HUES6 (cell line): ENCODE measurements around the gene MELK.

ENCODE experiments used
- H3K27ac ChIP-seq: 2 replicates; pipeline ENCODE4 v1.7.0; 2013; ENCODE audit warnings: low read depth, mild to moderate bottlenecking, low read length, inconsistent platforms
- H3K27me3 ChIP-seq: 2 replicates; pipeline ENCODE4 v1.6.1; 2013; ENCODE audit warnings: low read length; ENCODE audit not compliant: control insufficient read depth, insufficient read depth
- H3K36me3 ChIP-seq: 2 replicates; pipeline ENCODE4 v1.6.1; 2013; ENCODE audit warnings: low read length; ENCODE audit not compliant: control insufficient read depth, insufficient read depth
- H3K4me1 ChIP-seq: 2 replicates; pipeline ENCODE4 v1.6.1; 2013; ENCODE audit warnings: low read length; ENCODE audit not compliant: control insufficient read depth, insufficient read depth
- H3K4me3 ChIP-seq: 2 replicates; pipeline ENCODE4 v1.5.1; 2013; ENCODE audit warnings: low read depth, low read length
- H3K9ac ChIP-seq: one replicate; pipeline ENCODE4 v1.6.1; 2013; ENCODE audit warnings: mild to moderate bottlenecking, low read length
- H3K9me3 ChIP-seq: 2 replicates; pipeline ENCODE4 v1.6.1; 2013; ENCODE audit warnings: low read depth, low read length; ENCODE audit not compliant: control insufficient read depth, insufficient read depth

Gene MELK

GRCh38 chr9:36576866-36577265, 4.2 kb downstream of the MELK start:
- no peak overlapping the region for H3K27ac ChIP-seq
- H3K9ac ChIP-seq: no peak overlapping the region
- H3K27me3 ChIP-seq: no peaks in the 10 kb centered on the region
- peaks cover 8% of the 10 kb centered on the region; the same call in 1 of the 2 replicates for H3K4me1 ChIP-seq
- H3K36me3 ChIP-seq: peaks cover 11% of the 10 kb centered on the region
- no peak overlapping the region for H3K4me3 ChIP-seq
- H3K9me3 ChIP-seq: no peaks in the 10 kb centered on the region

GRCh38 chr9:36584620-36585460, 12.1 kb downstream of the MELK start:
- H3K9me3 ChIP-seq: no peaks in the 10 kb centered on the region
- no peak overlapping the region for H3K4me3 ChIP-seq
- H3K27ac ChIP-seq: peak overlapping the region; percentile 34; the same call in 1 of the 2 replicates
- peaks cover 31% of the 10 kb centered on the region for H3K36me3 ChIP-seq
- no peaks in the 10 kb centered on the region for H3K27me3 ChIP-seq
- no peak overlapping the region for H3K9ac ChIP-seq
- H3K4me1 ChIP-seq: no peaks in the 10 kb centered on the region

DNA sequence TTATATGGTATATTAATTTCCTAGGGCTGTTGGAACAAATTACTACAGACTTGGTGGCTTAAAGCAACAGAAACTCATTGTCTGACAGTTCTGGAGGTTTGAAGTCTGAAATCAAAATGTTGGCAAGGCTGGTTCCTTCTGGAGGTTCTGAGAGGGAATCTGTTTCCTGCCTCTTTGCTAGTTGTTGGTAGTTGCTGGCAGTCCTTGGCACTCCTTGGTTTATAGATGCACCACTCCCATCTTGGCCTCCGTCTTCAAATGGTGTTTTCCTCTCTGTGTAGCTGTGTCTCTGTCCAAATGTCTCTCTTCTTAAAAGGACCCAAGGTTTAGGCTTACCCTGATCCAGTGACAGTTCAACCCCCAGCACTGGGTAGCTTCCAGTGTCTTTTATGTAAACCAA, 17.5 kb downstream of the MELK start:
- Histone ChIP-seq H3K36me3 (peaks cover 62% of the 10 kb centered on the region), H3K27ac (no peak overlapping the region), H3K27me3 (no peaks in the 10 kb centered on the region), H3K9ac (no peak overlapping the region), H3K4me1 (no peaks in the 10 kb centered on the region), H3K9me3 (no peaks in the 10 kb centered on the region), H3K4me3 (no peak overlapping the region)

DNA sequence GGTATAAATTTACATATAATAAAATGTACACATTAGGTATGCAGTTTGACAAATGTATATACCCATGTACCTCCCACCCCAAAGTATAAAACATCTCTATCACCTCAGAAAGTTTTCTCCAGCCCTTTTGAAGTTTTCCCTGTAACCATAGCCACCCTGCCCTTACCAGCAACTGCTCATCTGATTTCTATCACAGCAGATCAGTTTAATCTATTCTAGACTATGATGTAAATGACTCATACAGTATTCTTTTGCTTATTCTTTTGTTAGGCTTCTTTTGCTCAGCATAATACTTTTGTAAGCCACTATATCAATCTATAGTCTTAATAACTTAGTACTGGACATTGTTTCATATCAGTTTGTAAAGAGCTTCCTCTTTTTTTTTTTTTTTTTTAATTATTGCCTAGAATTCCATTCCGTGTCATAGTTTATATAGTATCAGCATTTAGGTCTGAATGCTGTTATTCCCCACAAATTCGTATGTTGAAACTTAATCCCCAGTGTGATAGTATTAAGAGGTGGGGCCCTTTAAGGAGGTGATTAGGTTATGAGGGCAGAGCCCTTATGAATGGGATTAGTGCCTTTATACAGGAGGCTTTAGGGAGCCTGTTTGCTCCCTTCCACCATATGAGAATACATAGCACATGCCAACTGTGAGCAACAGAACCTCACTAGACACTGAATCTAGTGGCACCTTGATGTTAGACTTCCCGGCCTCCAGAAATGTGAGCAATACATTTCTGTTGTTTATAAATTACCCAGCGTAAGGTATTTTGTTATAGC, 20.3 kb downstream of the MELK start:
- Histone ChIP-seq H3K9ac (no peak overlapping the region), H3K9me3 (no peaks in the 10 kb centered on the region), H3K4me3 (no peak overlapping the region), H3K36me3 (peaks cover 81% of the 10 kb centered on the region), H3K4me1 (no peaks in the 10 kb centered on the region), H3K27me3 (no peaks in the 10 kb centered on the region), H3K27ac (no peak overlapping the region)

DNA sequence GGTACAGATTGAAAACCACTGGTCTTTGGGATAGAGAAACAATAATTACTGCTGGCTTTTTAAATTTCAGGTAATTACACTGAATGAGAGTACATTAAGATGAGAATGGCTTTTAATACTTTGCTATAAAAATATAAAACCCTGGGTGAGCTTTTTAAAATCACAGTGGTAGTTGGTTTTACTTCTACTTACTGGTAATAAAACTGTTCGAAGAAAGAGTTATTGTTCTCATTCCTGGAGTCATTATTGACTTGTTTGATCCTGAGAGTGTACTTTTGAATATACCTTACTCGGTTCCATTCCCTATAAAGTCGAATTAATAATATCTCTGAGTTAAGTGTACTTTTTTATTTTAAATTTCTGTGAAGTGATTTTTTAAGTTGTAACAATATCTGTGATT, 21.5 kb downstream of the MELK start:
- H3K27me3 ChIP-seq: no peaks in the 10 kb centered on the region

GRCh38 chr9:36597412-36598178, 24.9 kb downstream of the MELK start:
- Histone ChIP-seq H3K36me3 (peaks cover 83% of the 10 kb centered on the region), H3K27me3 (no peaks in the 10 kb centered on the region), H3K9ac (no peak overlapping the region), H3K27ac (no peak overlapping the region), H3K4me3 (no peak overlapping the region), H3K9me3 (no peaks in the 10 kb centered on the region), H3K4me1 (no peaks in the 10 kb centered on the region)

More for the DNA sequence above, 21.5 kb downstream of the MELK start:
- Histone ChIP-seq H3K36me3 (peaks cover 85% of the 10 kb centered on the region), H3K27ac (no peak overlapping the region), H3K4me1 (no peaks in the 10 kb centered on the region), H3K9me3 (no peaks in the 10 kb centered on the region), H3K9ac (no peak overlapping the region), H3K4me3 (no peak overlapping the region)

DNA sequence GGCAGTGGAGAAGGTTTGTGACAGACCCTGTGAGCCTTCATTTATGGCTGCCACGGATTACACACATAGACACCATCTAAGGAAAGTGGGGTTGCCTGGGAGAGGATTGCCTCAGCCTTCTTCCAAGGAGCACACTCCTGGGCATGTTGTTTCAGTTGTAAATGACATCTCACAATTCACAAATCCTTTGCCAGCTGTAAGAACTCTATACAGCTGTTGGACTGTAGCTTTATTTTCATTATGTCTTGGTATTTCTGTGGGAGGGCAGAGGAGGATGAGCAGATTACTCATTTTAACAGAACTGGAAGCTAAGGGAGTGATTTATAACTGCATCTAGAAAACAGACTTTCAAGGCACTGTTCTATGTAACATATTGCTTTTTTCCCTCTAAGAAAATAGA, 25.6 kb downstream of the MELK start:
- Histone ChIP-seq H3K4me3 (no peak overlapping the region), H3K4me1 (no peaks in the 10 kb centered on the region), H3K27ac (no peak overlapping the region), H3K36me3 (peaks cover 83% of the 10 kb centered on the region), H3K9me3 (no peaks in the 10 kb centered on the region), H3K9ac (no peak overlapping the region), H3K27me3 (no peaks in the 10 kb centered on the region)

- Histone ChIP-seq H3K36me3 (peaks cover 80% of the 10 kb centered on the region), H3K9ac (no peak overlapping the region), H3K27me3 (no peaks in the 10 kb centered on the region), H3K9me3 (no peaks in the 10 kb centered on the region), H3K4me3 (no peak overlapping the region), H3K27ac (no peak overlapping the region), H3K4me1 (no peaks in the 10 kb centered on the region)
Measured at GRCh38 chr9:36603006-36603405, 30.3 kb downstream of the MELK start.

- H3K27me3 ChIP-seq: no peaks in the 10 kb centered on the region
- no peak overlapping the region for H3K9ac ChIP-seq
- no peak overlapping the region for H3K4me3 ChIP-seq
- H3K9me3 ChIP-seq: no peaks in the 10 kb centered on the region
- no peak overlapping the region for H3K27ac ChIP-seq
- no peaks in the 10 kb centered on the region for H3K4me1 ChIP-seq
- H3K36me3 ChIP-seq: peaks cover 79% of the 10 kb centered on the region
Measured at GRCh38 chr9:36609306-36609705, 36.6 kb downstream of the MELK start.

DNA sequence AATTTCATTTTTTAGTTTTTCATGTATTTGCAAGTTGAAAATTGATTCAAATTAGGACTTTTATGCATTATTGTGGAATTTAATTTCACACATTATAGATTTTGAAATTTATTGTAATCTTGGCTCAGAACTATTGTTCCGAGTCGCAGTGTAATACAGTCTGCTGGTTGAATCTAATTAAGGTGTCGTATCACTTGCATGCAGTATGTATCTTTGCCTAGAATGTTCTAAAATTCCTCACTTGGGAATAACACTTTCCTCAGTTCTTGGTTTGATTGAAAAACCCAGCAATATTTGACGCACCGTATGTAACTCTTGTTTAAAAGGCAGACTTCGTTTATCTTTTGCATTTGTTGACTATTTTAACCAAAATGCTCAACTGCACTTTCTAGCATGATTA, 49.4 kb downstream of the MELK start:
- no peak overlapping the region for H3K9ac ChIP-seq
- no peaks in the 10 kb centered on the region for H3K9me3 ChIP-seq
- H3K27me3 ChIP-seq: no peaks in the 10 kb centered on the region
- H3K4me3 ChIP-seq: no peak overlapping the region
- no peaks in the 10 kb centered on the region for H3K4me1 ChIP-seq
- no peak overlapping the region for H3K27ac ChIP-seq
- peaks cover 25% of the 10 kb centered on the region for H3K36me3 ChIP-seq
